ENCODE results near the gene WNK3.

DNA sequence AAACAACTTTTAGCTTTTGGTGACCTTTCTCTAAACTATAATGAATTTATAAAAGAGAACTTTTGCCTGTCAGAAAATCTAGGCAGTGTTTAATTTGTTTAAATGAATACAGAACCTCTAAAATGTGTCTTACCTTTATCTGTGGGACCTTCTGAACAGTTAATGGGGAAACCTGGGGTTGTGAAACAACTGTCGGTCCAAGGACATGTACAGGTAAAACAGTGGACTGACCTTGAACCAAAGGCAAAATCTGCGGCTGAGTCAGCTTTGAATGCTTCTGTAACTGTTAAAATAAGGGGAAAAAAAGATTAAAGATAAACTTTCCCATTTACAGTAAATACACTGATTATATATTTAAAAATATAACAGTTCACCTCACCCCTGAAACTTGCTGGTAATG is 65.1 kb downstream of the WNK3 start:
- TF ChIP-seq, protein P1, sequence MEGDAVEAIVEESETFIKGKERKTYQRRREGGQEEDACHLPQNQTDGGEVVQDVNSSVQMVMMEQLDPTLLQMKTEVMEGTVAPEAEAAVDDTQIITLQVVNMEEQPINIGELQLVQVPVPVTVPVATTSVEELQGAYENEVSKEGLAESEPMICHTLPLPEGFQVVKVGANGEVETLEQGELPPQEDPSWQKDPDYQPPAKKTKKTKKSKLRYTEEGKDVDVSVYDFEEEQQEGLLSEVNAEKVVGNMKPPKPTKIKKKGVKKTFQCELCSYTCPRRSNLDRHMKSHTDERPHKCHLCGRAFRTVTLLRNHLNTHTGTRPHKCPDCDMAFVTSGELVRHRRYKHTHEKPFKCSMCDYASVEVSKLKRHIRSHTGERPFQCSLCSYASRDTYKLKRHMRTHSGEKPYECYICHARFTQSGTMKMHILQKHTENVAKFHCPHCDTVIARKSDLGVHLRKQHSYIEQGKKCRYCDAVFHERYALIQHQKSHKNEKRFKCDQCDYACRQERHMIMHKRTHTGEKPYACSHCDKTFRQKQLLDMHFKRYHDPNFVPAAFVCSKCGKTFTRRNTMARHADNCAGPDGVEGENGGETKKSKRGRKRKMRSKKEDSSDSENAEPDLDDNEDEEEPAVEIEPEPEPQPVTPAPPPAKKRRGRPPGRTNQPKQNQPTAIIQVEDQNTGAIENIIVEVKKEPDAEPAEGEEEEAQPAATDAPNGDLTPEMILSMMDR (IDR thresholded peaks at IDR 0.05; ENCODE audit: insufficient read depth, low read depth, low read length): no peak
- no peak for TF ChIP-seq EZH2 (IDR thresholded peaks at IDR 0.05; ENCODE audit: insufficient read depth, low read length)
